NK-92 (cell line): ENCODE results near the gene ADI1.
"Not testable (repeated sequence)": the region's sequence is repeated elsewhere in the genome, so short reads cannot be mapped to it uniquely, and the experiment has no call there.

Experiments
- DNase-seq: peaks from one replicate; lab custom pipeline; 2025; ENCODE audit not compliant: unreplicated experiment; lab: John Stamatoyannopoulos, UW

Gene ADI1

GRCh38 chr2:3494984-3495666 lies 24.2 kb downstream of the ADI1 start:
- no peak for DNase-seq

DNA sequence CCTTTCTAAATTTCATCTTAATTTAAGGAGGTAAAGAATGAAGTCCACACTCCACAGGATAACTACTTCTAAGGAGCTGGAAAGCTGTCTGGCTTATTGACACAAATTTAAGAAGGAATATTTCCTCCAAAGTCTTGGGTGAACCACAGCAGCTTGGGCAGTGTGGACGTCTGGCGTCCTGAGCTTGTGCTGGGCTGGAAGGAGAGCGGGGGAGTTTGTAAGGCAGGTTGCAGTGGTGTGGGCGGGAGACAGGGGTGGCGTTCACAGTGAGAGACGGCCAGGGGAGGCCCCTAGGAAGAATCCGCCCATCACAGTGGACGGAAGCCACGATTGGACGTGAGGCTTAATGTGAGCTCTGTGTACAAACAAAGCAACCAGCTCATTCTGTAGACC lies 25.7 kb downstream of the ADI1 start:
- no peak for DNase-seq

DNA sequence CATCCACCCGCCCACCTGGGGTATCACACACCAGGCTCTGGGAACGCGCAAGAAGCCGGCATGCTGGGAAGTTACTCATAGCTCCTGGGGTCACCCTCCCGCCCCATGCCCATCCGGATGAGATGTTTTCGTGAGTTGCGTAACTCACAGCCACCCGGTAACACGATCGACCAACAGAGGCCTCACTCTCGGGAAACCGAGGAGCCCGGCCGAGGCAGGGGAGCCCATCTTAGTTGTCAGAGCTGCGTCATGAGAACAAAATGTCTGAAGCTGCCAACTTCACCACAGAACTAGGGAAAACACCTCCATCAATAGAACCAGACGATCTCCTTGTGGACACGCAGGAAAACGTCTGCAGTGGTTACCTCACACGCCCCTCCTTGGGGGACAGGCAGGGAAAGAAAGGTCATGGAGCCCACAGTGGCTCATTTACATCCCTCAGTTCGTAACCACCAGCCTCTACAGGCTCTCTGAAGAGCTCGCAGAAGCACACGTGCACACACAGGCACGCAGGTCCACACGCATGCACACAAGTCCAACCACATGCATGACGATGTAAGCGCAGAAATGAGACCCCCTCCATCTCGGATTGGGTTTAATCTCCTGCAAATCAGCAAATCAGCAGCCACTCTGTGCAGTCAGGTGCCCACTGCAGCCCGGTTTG lies 26.2 kb downstream of the ADI1 start:
- DNase-seq = no peak

GRCh38 chr2:3492475-3492787 lies 26.9 kb downstream of the ADI1 start:
- not testable (repeated sequence) for DNase-seq

- no peak for DNase-seq
These were observed 27.4 kb downstream of the ADI1 start for GRCh38 chr2:3491716-3492474.

DNA sequence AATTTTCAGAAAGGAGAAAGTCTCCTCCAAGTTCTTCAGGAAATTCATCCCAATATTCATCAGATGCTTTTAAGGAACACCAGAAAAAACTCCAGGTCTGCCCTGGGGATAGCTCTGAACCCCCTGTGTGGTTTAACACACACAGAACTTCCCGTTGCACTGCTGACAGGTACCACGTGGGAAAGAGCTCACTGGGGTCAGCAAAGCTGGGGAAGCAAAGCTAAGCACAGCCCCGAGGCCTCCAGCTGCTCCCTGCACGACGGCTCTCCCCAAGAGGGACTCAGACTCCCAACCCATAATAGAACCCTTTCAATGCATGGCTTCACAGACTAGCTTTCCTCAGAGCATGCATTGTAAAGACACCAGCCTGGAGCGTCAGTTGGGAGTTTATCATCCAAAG lies 28.0 kb downstream of the ADI1 start:
- DNase-seq = no peak

DNA sequence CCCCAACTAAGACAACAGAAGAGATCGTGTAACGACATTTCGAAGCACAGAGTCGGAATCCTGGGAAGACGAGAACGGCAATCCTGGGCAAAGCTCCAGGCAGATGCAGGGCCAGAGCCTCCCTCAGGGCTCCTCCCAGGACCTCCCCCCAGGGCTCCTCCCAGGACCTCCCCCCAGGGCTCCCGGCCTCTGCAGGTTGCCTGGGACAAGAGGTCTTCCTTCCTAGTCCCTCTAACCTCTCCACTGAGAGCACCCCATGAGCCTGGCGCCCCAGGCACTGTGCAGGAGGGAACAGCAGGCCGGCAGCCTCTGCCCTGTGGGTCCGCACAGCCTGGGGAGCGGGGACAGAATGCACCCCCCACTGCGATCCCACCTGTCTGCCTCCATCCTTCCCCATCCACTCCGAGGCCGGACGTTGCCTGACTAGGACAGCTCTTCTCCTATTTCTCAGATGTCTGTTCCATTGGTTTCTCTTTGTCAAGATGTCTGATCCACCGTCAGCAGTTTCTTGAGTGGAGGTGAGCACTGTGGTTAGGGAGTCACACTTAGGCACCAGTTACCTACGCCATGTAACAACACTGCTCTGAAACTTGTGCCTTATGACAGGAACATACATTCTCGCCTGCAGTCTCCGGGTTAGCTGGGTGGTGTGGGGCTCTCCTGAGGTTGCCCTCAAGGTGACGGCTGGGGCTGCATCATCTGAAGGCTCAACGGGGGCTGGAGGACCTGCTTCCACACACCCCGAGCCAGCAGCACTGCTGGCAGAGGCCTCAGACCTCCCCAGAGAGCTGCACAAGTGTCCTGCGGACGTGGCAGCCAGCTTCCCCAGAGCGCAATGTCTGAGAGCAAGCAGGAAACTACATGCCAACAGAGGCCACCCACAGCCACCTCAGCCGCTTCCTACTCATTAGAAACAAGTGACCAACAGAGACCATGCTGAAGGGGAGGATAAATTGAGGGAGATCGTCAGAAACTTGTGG lies 28.9 kb downstream of the ADI1 start:
- no peak for DNase-seq

DNA sequence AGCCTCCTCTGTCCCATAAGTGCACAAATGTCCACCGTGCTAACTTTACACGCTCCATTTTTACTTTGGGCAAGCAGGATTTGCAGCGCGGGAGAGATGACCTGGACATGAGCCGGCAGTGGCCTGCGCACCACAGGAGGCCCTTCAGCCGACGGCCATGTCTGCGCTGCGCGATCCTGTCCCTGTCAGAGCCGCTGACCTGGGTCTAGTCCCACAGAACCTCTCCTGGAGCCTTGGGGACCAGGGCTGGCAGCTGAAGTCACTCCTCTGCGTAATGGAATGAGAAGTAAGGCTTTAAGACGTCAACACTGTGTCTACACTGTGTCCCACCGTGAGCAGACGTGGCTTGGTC lies 29.6 kb downstream of the ADI1 start:
- no peak for DNase-seq

- no peak for DNase-seq
These were observed 30.2 kb downstream of the ADI1 start for GRCh38 chr2:3488855-3489763.

DNA sequence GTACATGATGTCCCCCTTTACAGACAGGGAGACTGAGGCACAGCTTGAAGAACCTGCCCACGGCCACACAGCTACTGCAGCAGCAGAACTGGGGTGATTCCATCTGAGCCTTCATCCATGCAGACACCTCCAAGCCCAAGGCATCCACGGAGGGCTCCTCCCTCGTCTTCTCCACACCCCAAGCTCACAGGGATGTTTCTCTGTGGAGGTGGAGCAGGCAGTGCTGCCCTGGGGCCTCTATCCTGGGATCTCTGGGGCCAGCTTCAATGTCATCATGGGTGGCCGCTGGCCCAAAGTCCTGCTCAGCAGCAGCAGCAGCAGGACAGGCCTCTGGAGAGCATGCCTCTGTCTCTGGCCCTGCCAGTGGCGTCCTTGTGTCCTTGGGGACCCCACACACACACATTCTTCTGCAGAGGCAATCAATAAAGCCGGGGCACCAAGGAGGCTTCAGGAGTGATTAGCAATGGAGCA lies 31.2 kb downstream of the ADI1 start:
- DNase-seq = no peak

GRCh38 chr2:3487432-3487831 lies 31.9 kb downstream of the ADI1 start:
- no peak for DNase-seq

GRCh38 chr2:3487028-3487425 lies 32.3 kb downstream of the ADI1 start:
- no peak for DNase-seq

DNA sequence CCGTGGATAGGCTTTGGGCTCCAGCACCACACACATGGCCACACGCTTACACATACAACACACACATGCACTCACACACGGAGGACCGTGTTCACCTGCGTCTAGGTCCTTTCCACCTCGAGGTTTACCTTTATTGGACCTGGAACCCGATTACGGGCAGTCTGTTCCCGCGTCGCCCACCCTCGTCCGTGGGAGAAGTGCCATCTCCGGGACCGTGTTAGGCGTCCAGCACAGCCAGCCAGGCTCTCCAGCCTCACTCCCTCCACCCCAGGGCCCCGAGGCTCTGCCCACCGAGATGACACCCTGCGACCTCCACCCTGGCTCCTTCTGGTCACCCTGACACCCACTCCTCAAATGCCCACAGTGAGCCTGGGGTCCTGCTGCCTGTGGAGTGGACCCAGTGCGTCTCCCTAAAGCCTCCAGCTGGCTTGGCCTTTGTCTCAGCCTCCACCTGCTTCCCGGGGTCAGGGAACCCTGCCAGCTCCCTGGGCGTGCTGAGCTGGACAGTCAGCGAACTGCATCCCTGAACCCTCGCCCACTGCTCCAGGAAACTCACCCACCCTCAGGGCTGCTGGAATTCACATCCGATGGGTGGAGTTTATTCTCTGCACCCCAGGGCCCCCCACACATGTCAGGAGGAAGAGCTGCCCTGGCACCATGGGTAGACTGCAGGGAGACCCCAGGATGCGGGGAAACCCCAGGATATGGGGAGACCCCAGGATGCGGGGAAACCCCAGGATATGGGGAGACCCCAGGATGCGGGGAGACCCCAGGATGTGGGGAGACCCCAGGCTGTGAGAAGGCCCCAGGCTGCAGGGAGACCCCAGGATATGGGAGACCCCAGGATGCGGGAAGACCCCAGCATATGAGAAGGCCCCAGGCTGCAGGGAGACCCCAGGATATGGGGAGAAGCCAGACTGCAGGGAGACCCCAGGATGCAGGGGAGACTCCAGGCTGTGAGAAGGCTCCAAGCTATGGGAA lies 33.0 kb downstream of the ADI1 start:
- no peak for DNase-seq

DNA sequence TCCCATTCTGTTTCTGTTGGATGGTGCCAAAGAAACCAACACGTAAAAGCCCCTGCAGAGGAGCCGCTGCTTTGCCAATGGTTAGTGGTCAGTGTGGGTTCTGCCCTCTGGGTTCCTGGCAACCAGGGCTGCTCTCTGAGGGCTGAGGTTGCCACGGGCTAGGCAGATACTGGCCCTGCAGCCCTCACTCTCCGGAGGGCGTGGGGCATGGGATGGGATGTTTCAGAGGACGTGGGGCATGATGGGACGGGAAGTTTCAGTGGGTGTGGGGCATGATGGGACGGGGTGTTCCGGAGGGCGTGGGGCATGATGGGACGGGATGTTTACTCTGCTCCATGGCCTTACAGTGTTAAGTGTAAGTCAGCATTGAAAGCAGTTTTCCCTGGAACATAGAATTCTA lies 34.2 kb downstream of the ADI1 start:
- DNase-seq = no peak

GRCh38 chr2:3483986-3484960 lies 35.1 kb downstream of the ADI1 start:
- DNase-seq = no peak

- no peak for DNase-seq
These were observed 35.9 kb downstream of the ADI1 start for GRCh38 chr2:3483227-3483985.

- DNase-seq = no peak
These were observed 36.9 kb downstream of the ADI1 start for GRCh38 chr2:3482363-3482821.
